ENCODE results near the gene CYFIP2.

GRCh38 chr5:157379983-157380382 is 114.1 kb downstream of the CYFIP2 start:
- TF ChIP-seq CTCF (IDR thresholded peaks at IDR 0.05) (no peak), POLR2A (IDR thresholded peaks at IDR 0.05) (no peak)

Data from Peyer's patch (tissue), 4 donors.